Thyroid gland (tissue), 4 donors: ENCODE data around the gene LGALS4. TPM values are rescaled to one million over a fixed set of nuclear protein-coding genes. Genes with fewer than 3 reads are reported as not detected.

Experiments used
- DNase-seq, 2 donors: peaks; one replicate each; pipeline ENCODE4 v3.0.0-alpha.2; 2019
- H3K27ac ChIP-seq, 3 donors: fragments of 200-600 bp; sonication (generic); 1 replicate in 2 of 3; 2 replicates in 1 of 3; pipeline ENCODE4 v1.5.1; 2016 to 2019; ENCODE audit warnings: mild to moderate bottlenecking in 1 of 3, moderate library complexity in 1 of 3
- H3K27me3 ChIP-seq: fragments of 200-600 bp; sonication (generic); one replicate; pipeline ENCODE4 v1.5.1; 2019
- H3K36me3 ChIP-seq, 2 donors: fragments of 200-600 bp; sonication (generic); one replicate each; pipeline ENCODE4 v1.5.1; 2016 to 2019
- H3K4me1 ChIP-seq, 2 donors: fragments of 200-600 bp; sonication (generic); one replicate each; pipeline ENCODE4 v1.5.1; 2017 to 2019
- H3K4me3 ChIP-seq, 3 donors: fragments of 200-600 bp; sonication (generic); replicated peaks in 1 of 3; 1 replicate in 2 of 3; 2 replicates in 1 of 3; pipeline ENCODE4 v1.5.1; 2016; ENCODE audit warnings: mild to moderate bottlenecking in 1 of 3
- H3K9me3 ChIP-seq: fragments of 200-600 bp; sonication (generic); one replicate; pipeline ENCODE4 v1.5.1; 2017
- CTCF ChIP-seq, 6 experiments: fragments of 200-600 bp in 3 of 6; fragments of 450-650 bp in 3 of 6; sonication (generic) in 3 of 6; IDR thresholded peaks; one replicate each; pipeline ENCODE4 v1.5.1; 2016 to 2019; ENCODE audit warnings: antibody characterized with exemption in 6 of 6, mild to moderate bottlenecking in 2 of 6, inconsistent platforms in 1 of 6, moderate library complexity in 1 of 6
- POLR2A ChIP-seq, 2 donors: fragments of 450-650 bp; IDR thresholded peaks; one replicate each; pipeline ENCODE4 v1.6.1; 2017; ENCODE audit warnings: antibody characterized with exemption in 2 of 2, mild to moderate bottlenecking in 2 of 2, moderate library complexity in 1 of 2
- WGBS, 2 donors: methylation state at CpG; one replicate each; pipeline ENCODE4 v1.1.5; 2017; 5-methylcytosine and 5-hydroxymethylcytosine counted together
- intact Hi-C: fragments of 100-400 bp; cut with DNase I; formaldehyde crosslinking; loops from one replicate; pipeline ENCODE4 v1.15.1; 2023
- total RNA-seq, 4 donors: library from RNA; depleted of rRNA; stranded (reverse); fragments of >200 nt; gene quantifications; one replicate each; pipeline ENCODE4 v1.2.3, GENCODE V29; 2016

LGALS4 gene
- total RNA-seq, 4 donors from 2014 or later, result 1.6 TPM; not detected in 2

DNA sequence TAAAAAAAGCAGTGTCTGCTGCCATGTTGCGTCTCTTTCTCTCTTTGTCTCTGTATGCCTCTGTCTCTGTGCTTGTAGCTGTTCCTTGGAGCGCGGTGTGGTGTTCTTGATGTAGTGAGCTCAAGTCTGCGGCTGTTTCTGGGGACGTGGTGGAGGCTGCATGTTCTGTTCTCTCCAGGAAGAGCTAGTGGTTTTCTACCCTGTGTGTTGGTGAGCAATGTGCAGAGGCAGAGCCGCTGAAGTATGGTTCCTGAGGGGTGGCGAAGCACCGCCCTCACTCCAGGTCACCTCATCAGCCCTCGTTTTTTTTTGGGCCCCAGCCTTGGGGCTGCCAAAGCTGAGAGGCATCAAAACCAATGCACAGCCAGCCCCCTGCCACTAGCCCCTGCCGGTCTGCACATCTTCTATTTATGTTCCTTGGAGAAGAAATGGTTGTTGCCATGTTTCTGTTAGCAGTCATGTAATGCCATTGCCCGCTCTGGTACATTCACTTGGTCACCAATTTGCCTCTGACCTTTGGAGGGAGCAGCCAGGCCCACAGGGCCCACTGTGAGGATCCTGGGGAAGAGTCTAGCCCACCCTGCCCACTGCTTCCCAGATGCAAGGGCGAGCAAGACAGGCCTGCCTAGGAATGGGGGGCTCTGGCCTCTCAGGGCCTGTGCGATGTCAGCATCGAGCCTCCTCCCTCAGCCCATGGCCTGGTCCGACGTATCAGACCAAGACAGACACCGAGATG, 29.9 kb upstream of the LGALS4 start:
- H3K4me1 ChIP-seq, result peaks cover 2 to 9% of the 10 kb centered on the region in 2 donors
- WGBS, 2 donors, result 84 to 93% methylated on average over 14 to 17 of the region's 17 CpGs
- intact Hi-C loops, result no loop called here

GRCh38 chr19:38841787-38842438, 29.2 kb upstream of the LGALS4 start:
- Histone ChIP-seq H3K27ac (no peak overlapping the region), H3K27me3 (no peaks in the 10 kb centered on the region), H3K9me3 (no peaks in the 10 kb centered on the region), H3K36me3 (peaks cover 100% of the 10 kb centered on the region in 2 donors), H3K4me1 (peaks cover 0 to 2% of the 10 kb centered on the region in 2 donors), H3K4me3 (no peak overlapping the region)
- DNase-seq, result no peak
- TF ChIP-seq POLR2A (IDR thresholded peaks at IDR 0.05) (no peak), CTCF (IDR thresholded peaks at IDR 0.05) (no peak)
- intact Hi-C loops, result no loop called here
- 91 to 94% methylated on average over 19 of the region's 19 CpGs for WGBS, 2 donors

More for the DNA sequence above, 29.9 kb upstream of the LGALS4 start:
- no peak for TF ChIP-seq CTCF (IDR thresholded peaks at IDR 0.05)
- no peak for TF ChIP-seq POLR2A (IDR thresholded peaks at IDR 0.05)
- H3K36me3 ChIP-seq, result peaks cover 99 to 100% of the 10 kb centered on the region in 2 donors
- H3K9me3 ChIP-seq, result no peaks in the 10 kb centered on the region
- DNase-seq, result peak in 1 of 2 donors; percentile 15
- no peak overlapping the region for H3K27ac ChIP-seq
- H3K27me3 ChIP-seq, result no peaks in the 10 kb centered on the region
- H3K4me3 ChIP-seq, result no peak overlapping the region

DNA sequence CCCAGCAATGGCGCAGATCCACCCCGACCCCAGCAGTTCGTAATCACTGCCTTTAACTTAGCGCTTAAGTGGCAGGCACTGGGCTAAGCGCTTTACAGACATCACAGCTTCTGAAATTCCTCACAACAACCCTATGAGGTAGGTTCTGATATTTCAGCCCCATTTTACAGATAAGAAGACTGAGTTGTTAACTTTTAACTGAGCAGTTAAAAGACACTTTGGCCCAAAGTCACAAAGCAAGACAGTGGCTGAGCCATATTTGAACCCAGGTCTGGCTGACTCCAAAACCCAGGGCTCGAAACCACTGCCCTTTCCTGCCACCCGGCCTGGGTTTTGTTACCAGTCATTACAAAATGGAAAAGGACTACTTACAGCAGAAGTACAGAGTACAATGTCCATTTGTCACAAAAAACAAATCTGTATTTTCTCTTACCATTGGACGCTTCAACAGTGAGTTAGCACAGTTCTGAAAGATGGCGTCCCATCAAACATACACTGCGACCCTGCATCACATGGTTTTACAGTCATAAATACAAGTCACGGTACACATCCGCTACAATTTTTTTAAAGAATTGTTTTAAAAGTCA, 28.5 kb upstream of the LGALS4 start:
- Histone ChIP-seq H3K27me3 (no peaks in the 10 kb centered on the region), H3K4me1 (no peaks in the 10 kb centered on the region), H3K36me3 (peaks cover 99% of the 10 kb centered on the region in 2 donors), H3K4me3 (no peak overlapping the region), H3K9me3 (no peaks in the 10 kb centered on the region), H3K27ac (no peak overlapping the region)
- WGBS, 2 donors, result 94 to 95% methylated on average over 12 of the region's 12 CpGs
- no peak for DNase-seq
- intact Hi-C loops, result no loop called here
- TF ChIP-seq CTCF (IDR thresholded peaks at IDR 0.05) (no peak), POLR2A (IDR thresholded peaks at IDR 0.05) (no peak)

GRCh38 chr19:38840583-38840968, 27.8 kb upstream of the LGALS4 start:
- Histone ChIP-seq H3K4me1 (no peaks in the 10 kb centered on the region), H3K36me3 (peaks cover 99% of the 10 kb centered on the region in 2 donors), H3K4me3 (no peak overlapping the region), H3K27me3 (no peaks in the 10 kb centered on the region), H3K9me3 (no peaks in the 10 kb centered on the region), H3K27ac (no peak overlapping the region)
- TF ChIP-seq POLR2A (IDR thresholded peaks at IDR 0.05), result no peak
- no peak for TF ChIP-seq CTCF (IDR thresholded peaks at IDR 0.05)
- DNase-seq, result no peak
- WGBS, 2 donors, result 90 to 95% methylated on average over 3 to 5 of the region's 5 CpGs
- intact Hi-C loops, result no loop called here
